HepG2 (cell line): ENCODE results near the gene PRICKLE3. TPM values are rescaled to one million over a fixed set of nuclear protein-coding genes. Genes with fewer than 3 reads are reported as not detected.

Experiments
- ATAC-seq: fragments of 200-7000 bp; cut with Tn5 transposase; 3 replicates; pipeline ENCODE4 v1.9.1; 2020; ENCODE audit warnings: mild to moderate bottlenecking, moderate library complexity
- BruUV-seq: library from RNA; stranded (reverse); fragments of 400-500 nt; replicated peaks from 2 replicates; lab custom pipeline; 2021; lab: Mats Ljungman, UMichigan
- CTCF ChIA-PET: fragments of 300-600 bp; formaldehyde crosslinking; extraction: SDS; loops from one replicate; lab custom pipeline; 2021; ENCODE audit warnings: low total read pairs, inconsistent platforms, low intra/inter-chr PET ratio; lab: Yijun Ruan, JAX
- POLR2A ChIA-PET: fragments of 350-600 bp; sonication (Branson Sonifier 250); formaldehyde crosslinking; loops from one replicate; lab custom pipeline; 2020; ENCODE audit warnings: antibody characterized with exemption, inconsistent platforms; lab: Yijun Ruan, JAX
- DNase-seq: peaks from one replicate; pipeline ENCODE4 v3.0.0-alpha.2; 2015; ENCODE audit warnings: low spot score
- FAIRE-seq: peaks from 3 replicates; lab custom pipeline; 2011; peaks lifted over from hg19 to GRCh38; lab: Jason Lieb, UNC
- H2AFZ ChIP-seq: one replicate; pipeline ENCODE4 v1.6.1; 2011; ENCODE audit warnings: low read length, inconsistent platforms
- H3K27ac ChIP-seq: fragments of 300-600 bp; 3 replicates; pipeline ENCODE4 v1.8.0; 2011; ENCODE audit warnings: mixed run types, mild to moderate bottlenecking, mixed read lengths, low read length, inconsistent platforms; ENCODE audit not compliant: insufficient read depth; ENCODE audit errors: extremely low read length
- H3K27me3 ChIP-seq, 2 experiments: fragments of 200-600 bp in 1 of 2; 2 replicates in 1 of 2; 3 replicates in 1 of 2; pipeline versions ENCODE4 v1.6.0 to v1.8.0; 2011; ENCODE audit warnings: low read length in 2 of 2, mild to moderate bottlenecking in 2 of 2, moderate library complexity in 2 of 2, inconsistent platforms in 1 of 2; ENCODE audit not compliant: insufficient read depth in 2 of 2, control insufficient read depth in 1 of 2
- H3K36me3 ChIP-seq, 2 experiments: fragments of 200-600 bp in 1 of 2; replicated peaks in 1 of 2; 2 replicates in 1 of 2; 3 replicates in 1 of 2; pipeline versions ENCODE4 v1.5.1 to v1.8.0; 2011; ENCODE audit warnings: low read length in 2 of 2, inconsistent platforms in 1 of 2; ENCODE audit not compliant: insufficient read depth in 2 of 2, control insufficient read depth in 1 of 2
- H3K4me1 ChIP-seq: 2 replicates; pipeline ENCODE4 v1.5.1; 2012; ENCODE audit warnings: low read length, inconsistent platforms; ENCODE audit not compliant: insufficient read depth
- H3K4me2 ChIP-seq: 2 replicates; pipeline ENCODE4 v1.6.0; 2011; ENCODE audit warnings: low read depth, low read length, inconsistent platforms
- H3K4me3 ChIP-seq, 3 experiments: fragments of 200-600 bp in 1 of 3; sonication (generic), shearing (Covaris generic) in 1 of 3; replicated peaks in 1 of 3; 2 replicates each; pipeline ENCODE4 v1.5.1; 2011 to 2016; ENCODE audit warnings: low read length in 3 of 3, inconsistent platforms in 2 of 3, low read depth in 2 of 3, mild to moderate bottlenecking in 2 of 3, control low read depth in 1 of 3, mixed read lengths in 1 of 3; ENCODE audit not compliant: insufficient read depth in 1 of 3
- H3K79me2 ChIP-seq: one replicate; pipeline ENCODE4 v1.6.1; 2011; ENCODE audit warnings: low read length, inconsistent platforms; ENCODE audit not compliant: insufficient read depth
- H3K9ac ChIP-seq: 2 replicates; pipeline ENCODE4 v1.6.0; 2011; ENCODE audit warnings: mild to moderate bottlenecking, low read depth, low read length, inconsistent platforms; ENCODE audit not compliant: insufficient read depth
- H3K9me3 ChIP-seq: 2 replicates; pipeline ENCODE4 v1.5.1; 2012; ENCODE audit warnings: mild to moderate bottlenecking, low read length
- H4K20me1 ChIP-seq: 2 replicates; pipeline ENCODE4 v1.6.0; 2011; ENCODE audit warnings: inconsistent platforms, mild to moderate bottlenecking, low read length, moderate library complexity; ENCODE audit not compliant: insufficient read depth
- CBX2 ChIP-seq, 2 experiments: fragments of 200-600 bp in 1 of 2; sonication (generic); formaldehyde crosslinking in 1 of 2; IDR thresholded peaks; 2 replicates each; pipeline versions ENCODE4 v1.7.0 to v1.8.1; 2018 to 2022; ENCODE audit warnings: low read depth in 2 of 2, low read length in 1 of 2, mild to moderate bottlenecking in 1 of 2, missing genetic modification reagents in 1 of 2
- CCDC6 ChIP-seq: sonication (generic); formaldehyde crosslinking; IDR thresholded peaks from 2 replicates; pipeline ENCODE4 v1.8.1; 2022; ENCODE audit warnings: mild to moderate bottlenecking, missing genetic modification reagents, moderate library complexity
- HMG20A ChIP-seq: IDR thresholded peaks from 2 replicates; pipeline ENCODE4 v1.6.1; 2016; ENCODE audit warnings: borderline replicate concordance
- IKZF5 ChIP-seq: IDR thresholded peaks from 2 replicates; pipeline ENCODE4 v1.6.1; 2018; ENCODE audit warnings: missing genetic modification reagents, mild to moderate bottlenecking, missing compliant biosample characterization
- KAT8 ChIP-seq: IDR thresholded peaks from 2 replicates; pipeline ENCODE4 v1.6.1; 2016; ENCODE audit warnings: missing genetic modification reagents, missing compliant biosample characterization
- MTF1 ChIP-seq: sonication (generic); formaldehyde crosslinking; IDR thresholded peaks from 2 replicates; pipeline ENCODE4 v1.5.0; 2020; ENCODE audit warnings: missing genetic modification reagents
- SRF ChIP-seq: IDR thresholded peaks from 2 replicates; pipeline ENCODE4 v1.6.1; 2011; ENCODE audit warnings: mild to moderate bottlenecking, low read depth, low read length, moderate library complexity
- SRSF1 ChIP-seq: fragments of 200-400 bp; formaldehyde crosslinking; optimal IDR thresholded peaks from 2 replicates; pipeline ENCODE3; 2017; ENCODE audit warnings: mild to moderate bottlenecking, low read depth, low read length, moderate library complexity
- SUZ12 ChIP-seq: fragments of 150-350 bp; IDR thresholded peaks from 2 replicates; pipeline ENCODE4 v1.6.1; 2014; ENCODE audit warnings: low read depth, low read length
- YY1 ChIP-seq: IDR thresholded peaks from 2 replicates; pipeline ENCODE4 v1.6.1; 2011; ENCODE audit warnings: low read length, low read depth, moderate library complexity, mild to moderate bottlenecking; ENCODE audit not compliant: insufficient read depth, insufficient replicate concordance
- ZIK1 ChIP-seq: sonication (generic); formaldehyde crosslinking; IDR thresholded peaks from 2 replicates; pipeline ENCODE4 v1.5.0; 2020; ENCODE audit warnings: mild to moderate bottlenecking, low read depth, missing genetic modification reagents, borderline replicate concordance
- ZMYM3 ChIP-seq: sonication (generic); formaldehyde crosslinking; IDR thresholded peaks from 2 replicates; pipeline ENCODE4 v1.5.1; 2020; ENCODE audit warnings: mild to moderate bottlenecking, missing genetic modification reagents
- ZNF335 ChIP-seq: sonication (generic); formaldehyde crosslinking; IDR thresholded peaks from 2 replicates; pipeline ENCODE4 v1.4.0; 2020; ENCODE audit warnings: missing genetic modification reagents
- ZNF343 ChIP-seq: sonication (generic); formaldehyde crosslinking; IDR thresholded peaks from 2 replicates; pipeline ENCODE4 v1.4.0; 2020; ENCODE audit warnings: mild to moderate bottlenecking, missing genetic modification reagents
- ZNF549 ChIP-seq: sonication (generic); formaldehyde crosslinking; IDR thresholded peaks from 2 replicates; pipeline ENCODE4 v1.5.0; 2020; ENCODE audit warnings: missing genetic modification reagents
- ZNF570 ChIP-seq: sonication (generic); formaldehyde crosslinking; IDR thresholded peaks from 2 replicates; pipeline ENCODE4 v1.4.0; 2020; ENCODE audit warnings: mild to moderate bottlenecking, missing genetic modification reagents, borderline replicate concordance
- ZNF616 ChIP-seq: sonication (generic); formaldehyde crosslinking; IDR thresholded peaks from 2 replicates; pipeline ENCODE4 v1.5.0; 2020; ENCODE audit warnings: low read depth, mild to moderate bottlenecking, missing genetic modification reagents
- ZNF619 ChIP-seq: sonication (generic); formaldehyde crosslinking; IDR thresholded peaks from 2 replicates; pipeline ENCODE4 v1.4.0; 2020; ENCODE audit warnings: mild to moderate bottlenecking, missing genetic modification reagents
- ZNF772 ChIP-seq: sonication (generic); formaldehyde crosslinking; IDR thresholded peaks from 2 replicates; pipeline ENCODE4 v1.5.0; 2020; ENCODE audit warnings: mild to moderate bottlenecking, missing genetic modification reagents
- ZNF850 ChIP-seq: sonication (generic); formaldehyde crosslinking; conservative IDR thresholded peaks from 2 replicates; pipeline ENCODE4 v1.9.0; 2021; ENCODE audit warnings: mild to moderate bottlenecking, missing genetic modification reagents
- ZSCAN25 ChIP-seq: sonication (generic); formaldehyde crosslinking; IDR thresholded peaks from 2 replicates; pipeline ENCODE4 v1.8.0; 2022; ENCODE audit warnings: mild to moderate bottlenecking, missing genetic modification reagents
- ZZZ3 ChIP-seq: sonication (generic); formaldehyde crosslinking; IDR thresholded peaks from 2 replicates; pipeline ENCODE4 v1.4.0; 2020; ENCODE audit warnings: missing genetic modification reagents, mild to moderate bottlenecking, borderline replicate concordance
- WGBS: methylation state at CpG from one replicate; pipeline ENCODE4 v1.1.6; 2017; ENCODE audit warnings: low lambda C conversion rate; 5-methylcytosine and 5-hydroxymethylcytosine counted together
- in situ Hi-C: cut with HindIII; loops from 2 replicates; pipeline ENCODE4 v1.10.0; 2017; ENCODE audit warnings: low pct_unique_long_range_greater_than_20kb; ENCODE audit not compliant: extremely low pct_ligation_motif_present
- intact Hi-C: fragments of 100-400 bp; cut with micrococcal nuclease; formaldehyde crosslinking; loops from one replicate; pipeline ENCODE4 v1.10.0; 2022; ENCODE audit not compliant: unreplicated experiment
- polyA plus RNA-seq, 8 experiments: library from polyadenylated mRNA; depleted of rRNA in 3 of 8; stranded (reverse) in 7 of 8; unstranded in 1 of 8; fragments of >200 nt; fragmentation: Illumina TruSeq in 4 of 8; extraction: Trizol in 4 of 8; gene quantifications; 2 replicates each; pipeline versions ENCODE4 v1.2.1 to v1.2.3, GENCODE V29; 2011 to 2016; ENCODE audit warnings: low read depth in 4 of 8, missing spikeins in 1 of 8, mixed read lengths in 1 of 8; ENCODE audit not compliant: insufficient read depth in 1 of 8
- total RNA-seq, 5 experiments: library from RNA; depleted of rRNA; stranded (reverse); fragments of >200 nt; fragmentation: Illumina TruSeq; extraction: Trizol; gene quantifications; 2 replicates each; pipeline ENCODE4 v1.2.3, GENCODE V29; 2016; ENCODE audit warnings: low read depth in 1 of 5
- TF ChIP-seq, protein P1 (sequence below), 2 experiments: sonication (generic) in 1 of 2; formaldehyde crosslinking in 1 of 2; IDR thresholded peaks; 2 replicates each; pipeline versions ENCODE4 v1.4.0 to v1.6.1; 2018 to 2020; ENCODE audit warnings: missing genetic modification reagents in 2 of 2, borderline replicate concordance in 1 of 2, low read depth in 1 of 2, mild to moderate bottlenecking in 1 of 2, missing biosample characterization in 1 of 2

The PRICKLE3 gene
- total and polyA plus RNA-seq, 2 of the 13 experiments (the other 11 are each of a cell fraction or from before 2014, with no cell fraction given) = 2.6 TPM

- ChIA-PET CTCF (no interaction called here), POLR2A (interaction anchor here (0.6 to 1.7 kb wide), 30 partner anchors 10 to 731 kb away, joined by 3 to 21 read pairs (median 4); partner anchors contain the start of genes CCDC22, CLCN5, HDAC6 and PPP1R3F)
- peak overlapping the region; percentile 86 for H3K9ac ChIP-seq
- no peaks in the 10 kb centered on the region for H3K9me3 ChIP-seq
- no peaks in the 10 kb centered on the region for H4K20me1 ChIP-seq
- in situ Hi-C loops = no loop called here
- DNase-seq = peak; percentile 98
- BruUV-seq = no TSS peak
- H3K4me2 ChIP-seq = peak overlapping the region; percentile 65
- H3K4me3 ChIP-seq = peak overlapping the region; percentile 64 to 80 (median 78); a peak in 5 of 6 replicates
- H3K4me1 ChIP-seq = peaks cover 59% of the 10 kb centered on the region
- ATAC-seq = peak; percentile 95
- WGBS = 1% methylated on average over 23 of the region's 32 CpGs
- H3K79me2 ChIP-seq = no peaks in the 10 kb centered on the region
- H3K36me3 ChIP-seq = no peaks in the 10 kb centered on the region
- FAIRE-seq = peak; percentile 100
- peak overlapping the region; percentile 84 for H3K27ac ChIP-seq
- H2AFZ ChIP-seq = no peak overlapping the region
- no peaks in the 10 kb centered on the region for H3K27me3 ChIP-seq
- intact Hi-C loops = loop anchor here (5.0 kb wide), 1 partner anchor 76 kb away; the partner anchor contains the start of gene PPP1R3F
- TF ChIP-seq YY1 (no peak), ZZZ3 (CRISPR knock-in tag) (no peak), ZNF570 (CRISPR knock-in tag) (no peak), MTF1 (CRISPR knock-in tag) (no peak), ZNF850 (no peak), ZIK1 (CRISPR knock-in tag) (no peak), ZNF616 (CRISPR knock-in tag) (no peak), ZNF335 (CRISPR knock-in tag) (no peak), IKZF5 (CRISPR knock-in tag) (0 out of 2 replicates have a peak, but pooled peaks have one; percentile 39), CBX2 (IDR thresholded peaks at IDR 0.05; ENCODE audit: low read depth, low read length) (no peak), CBX2 (CRISPR knock-in tag; IDR thresholded peaks at IDR 0.05; ENCODE audit: low read depth) (no peak), ZSCAN25 (CRISPR knock-in tag) (peak; percentile 82; the same call in 1 of the 2 replicates), SUZ12 (no peak), SRF (no peak), CCDC6 (CRISPR knock-in tag) (no peak), KAT8 (peak; percentile 52), SRSF1 (no peak), ZNF772 (CRISPR knock-in tag) (no peak), ZNF549 (CRISPR knock-in tag) (no peak), ZNF343 (CRISPR knock-in tag) (no peak), ZMYM3 (CRISPR knock-in tag) (no peak), ZNF619 (no peak), HMG20A (CRISPR knock-in tag) (no peak)
- TF ChIP-seq, protein P1, sequence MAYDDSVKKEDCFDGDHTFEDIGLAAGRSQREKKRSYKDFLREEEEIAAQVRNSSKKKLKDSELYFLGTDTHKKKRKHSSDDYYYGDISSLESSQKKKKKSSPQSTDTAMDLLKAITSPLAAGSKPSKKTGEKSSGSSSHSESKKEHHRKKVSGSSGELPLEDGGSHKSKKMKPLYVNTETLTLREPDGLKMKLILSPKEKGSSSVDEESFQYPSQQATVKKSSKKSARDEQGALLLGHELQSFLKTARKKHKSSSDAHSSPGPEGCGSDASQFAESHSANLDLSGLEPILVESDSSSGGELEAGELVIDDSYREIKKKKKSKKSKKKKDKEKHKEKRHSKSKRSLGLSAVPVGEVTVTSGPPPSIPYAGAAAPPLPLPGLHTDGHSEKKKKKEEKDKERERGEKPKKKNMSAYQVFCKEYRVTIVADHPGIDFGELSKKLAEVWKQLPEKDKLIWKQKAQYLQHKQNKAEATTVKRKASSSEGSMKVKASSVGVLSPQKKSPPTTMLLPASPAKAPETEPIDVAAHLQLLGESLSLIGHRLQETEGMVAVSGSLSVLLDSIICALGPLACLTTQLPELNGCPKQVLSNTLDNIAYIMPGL (CRISPR knock-in tag; IDR thresholded peaks at IDR 0.05; ENCODE audit: borderline replicate concordance in 1 of 2, low read depth in 1 of 2) = no peak
Measured at GRCh38 chrX:49190821-49191573, 4.8 kb upstream of the PRICKLE3 start.
